Kidney (tissue), 14 donors: ENCODE measurements around the gene HCRT. TPM values are rescaled to one million over a fixed set of nuclear protein-coding genes. Genes with fewer than 3 reads are reported as not detected.
A peak's percentile ranks its signal among the peaks of the same experiment; 100 is the strongest.
"Not testable (repeated sequence)": the region's sequence is repeated elsewhere in the genome, so short reads cannot be mapped to it uniquely, and the experiment has no call there.

Experiments
- DNase-seq, 5 donors: peaks; one replicate each; pipeline ENCODE4 v3.0.0-alpha.2; 2013 to 2020
- FAIRE-seq: peaks from 2 replicates; lab custom pipeline; 2012; peaks lifted over from hg19 to GRCh38; lab: Jason Lieb, UNC
- H3K27ac ChIP-seq, 2 donors: one replicate each; pipeline ENCODE4 v1.7.0; 2013; ENCODE audit warnings: low read depth in 2 of 2, low read length in 2 of 2, inconsistent platforms in 1 of 2
- H3K27me3 ChIP-seq: one replicate; pipeline ENCODE4 v1.7.1; 2013; ENCODE audit warnings: low read length, inconsistent platforms; ENCODE audit not compliant: control insufficient read depth, insufficient read depth
- H3K36me3 ChIP-seq, 3 donors: one replicate each; pipeline versions ENCODE4 v1.7.0 to v1.7.1; 2013; ENCODE audit warnings: low read length in 3 of 3, control low read depth in 1 of 3, inconsistent platforms in 1 of 3; ENCODE audit not compliant: insufficient read depth in 3 of 3, control insufficient read depth in 2 of 3
- H3K4me1 ChIP-seq, 3 donors: one replicate each; pipeline versions ENCODE4 v1.7.0 to v1.7.1; 2013; ENCODE audit warnings: low read length in 3 of 3, inconsistent platforms in 1 of 3, low read depth in 1 of 3; ENCODE audit not compliant: control insufficient read depth in 2 of 3, insufficient read depth in 2 of 3
- H3K4me3 ChIP-seq, 3 donors: one replicate each; pipeline versions ENCODE4 v1.7.0 to v1.8.1; 2013; ENCODE audit warnings: low read length in 3 of 3, control low read depth in 1 of 3, inconsistent platforms in 1 of 3
- H3K9ac ChIP-seq, 3 donors: one replicate each; pipeline versions ENCODE4 v1.7.0 to v1.7.1; 2013; ENCODE audit warnings: low read length in 3 of 3, control low read depth in 1 of 3, inconsistent platforms in 1 of 3
- H3K9me3 ChIP-seq, 3 donors: one replicate each; pipeline versions ENCODE4 v1.7.0 to v1.7.1; 2013; ENCODE audit warnings: low read length in 3 of 3, control low read depth in 1 of 3, inconsistent platforms in 1 of 3; ENCODE audit not compliant: control insufficient read depth in 2 of 3, insufficient read depth in 1 of 3
- intact Hi-C: fragments of 100-400 bp; cut with DNase I; formaldehyde crosslinking; loops from one replicate; pipeline ENCODE4 v1.11.1; 2022
- polyA plus RNA-seq: library from polyadenylated mRNA; stranded (reverse); fragments of 350-450 nt; fragmentation: Illumina TruSeq; extraction: RNeasy Lipid Tissue Mini Kit (QIAGEN cat#74804); gene quantifications from one replicate; pipeline ENCODE4 v1.2.3, GENCODE V29; 2014; ENCODE audit warnings: low read depth, low replicate concordance; ENCODE audit not compliant: insufficient read depth
- total RNA-seq: library from RNA; stranded (reverse); fragmentation: NEBNext Ultra II Directional; extraction: Animal tissue kit (Norgen Biotek cat#: 25700); gene quantifications from one replicate; pipeline ENCODE4 v1.2.1, GENCODE V29; 2021
- TF ChIP-seq, protein P1 (sequence below): IDR thresholded peaks from 3 replicates; pipeline ENCODE4 v1.5.1; 2012; ENCODE audit warnings: mild to moderate bottlenecking, moderate library complexity, borderline replicate concordance; ENCODE audit not compliant: insufficient read depth; ENCODE audit errors: extremely low read depth
- donor health status: control.
- donor health status: control.
- donor health status: control.
- donor health status: control.
- donor health status: control.
- donor health status: DM: yes; HTN: yes; CAD: no.
- donor health status: Normal renal cell carcinoma (clear cell type).

HCRT gene
- total and polyA plus RNA-seq, 2 donors from 2014 or later, result not detected

GRCh38 chr17:42212382-42212781 lies 27.1 kb upstream of the HCRT start:
- no peak overlapping the region for H3K9ac ChIP-seq
- intact Hi-C loops, result no loop called here
- no peaks in the 10 kb centered on the region for H3K27me3 ChIP-seq
- peaks cover 0 to 12% (median 2%) of the 10 kb centered on the region in 3 donors for H3K4me1 ChIP-seq
- no peaks in the 10 kb centered on the region for H3K9me3 ChIP-seq
- H3K27ac ChIP-seq, result peak overlapping the region; percentile 20 to 38
- DNase-seq, result no peak
- TF ChIP-seq, protein P1, sequence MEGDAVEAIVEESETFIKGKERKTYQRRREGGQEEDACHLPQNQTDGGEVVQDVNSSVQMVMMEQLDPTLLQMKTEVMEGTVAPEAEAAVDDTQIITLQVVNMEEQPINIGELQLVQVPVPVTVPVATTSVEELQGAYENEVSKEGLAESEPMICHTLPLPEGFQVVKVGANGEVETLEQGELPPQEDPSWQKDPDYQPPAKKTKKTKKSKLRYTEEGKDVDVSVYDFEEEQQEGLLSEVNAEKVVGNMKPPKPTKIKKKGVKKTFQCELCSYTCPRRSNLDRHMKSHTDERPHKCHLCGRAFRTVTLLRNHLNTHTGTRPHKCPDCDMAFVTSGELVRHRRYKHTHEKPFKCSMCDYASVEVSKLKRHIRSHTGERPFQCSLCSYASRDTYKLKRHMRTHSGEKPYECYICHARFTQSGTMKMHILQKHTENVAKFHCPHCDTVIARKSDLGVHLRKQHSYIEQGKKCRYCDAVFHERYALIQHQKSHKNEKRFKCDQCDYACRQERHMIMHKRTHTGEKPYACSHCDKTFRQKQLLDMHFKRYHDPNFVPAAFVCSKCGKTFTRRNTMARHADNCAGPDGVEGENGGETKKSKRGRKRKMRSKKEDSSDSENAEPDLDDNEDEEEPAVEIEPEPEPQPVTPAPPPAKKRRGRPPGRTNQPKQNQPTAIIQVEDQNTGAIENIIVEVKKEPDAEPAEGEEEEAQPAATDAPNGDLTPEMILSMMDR, result no peak
- FAIRE-seq, result no peak
- H3K36me3 ChIP-seq, result peaks cover 1 to 37% (median 17%) of the 10 kb centered on the region in 3 donors
- no peak overlapping the region for H3K4me3 ChIP-seq

GRCh38 chr17:42211921-42212341 lies 26.7 kb upstream of the HCRT start:
- H3K36me3 ChIP-seq, result peaks cover 3 to 36% (median 13%) of the 10 kb centered on the region in 3 donors
- intact Hi-C loops, result not testable (repeated sequence)

GRCh38 chr17:42210046-42210445 lies 24.8 kb upstream of the HCRT start:
- intact Hi-C loops, result no loop called here
- no peaks in the 10 kb centered on the region for H3K27me3 ChIP-seq
- H3K4me1 ChIP-seq, result peaks cover 0 to 12% (median 2%) of the 10 kb centered on the region in 3 donors
- TF ChIP-seq, protein P1, result no peak
- no peak overlapping the region for H3K4me3 ChIP-seq
- H3K27ac ChIP-seq, result no peak overlapping the region
- peaks cover 3 to 33% (median 15%) of the 10 kb centered on the region in 3 donors for H3K36me3 ChIP-seq
- DNase-seq, result no peak
- no peak overlapping the region for H3K9ac ChIP-seq
- no peaks in the 10 kb centered on the region for H3K9me3 ChIP-seq
- FAIRE-seq, result no peak

More at GRCh38 chr17:42211921-42212341, 26.7 kb upstream of the HCRT start:
- H3K4me3 ChIP-seq, FAIRE-seq, DNase-seq, H3K27me3 ChIP-seq, H3K9ac ChIP-seq, H3K9me3 ChIP-seq: not testable (repeated sequence)
- peaks cover 0 to 12% (median 2%) of the 10 kb centered on the region in 3 donors for H3K4me1 ChIP-seq
- peak overlapping the region; percentile 20 to 38 for H3K27ac ChIP-seq

DNA sequence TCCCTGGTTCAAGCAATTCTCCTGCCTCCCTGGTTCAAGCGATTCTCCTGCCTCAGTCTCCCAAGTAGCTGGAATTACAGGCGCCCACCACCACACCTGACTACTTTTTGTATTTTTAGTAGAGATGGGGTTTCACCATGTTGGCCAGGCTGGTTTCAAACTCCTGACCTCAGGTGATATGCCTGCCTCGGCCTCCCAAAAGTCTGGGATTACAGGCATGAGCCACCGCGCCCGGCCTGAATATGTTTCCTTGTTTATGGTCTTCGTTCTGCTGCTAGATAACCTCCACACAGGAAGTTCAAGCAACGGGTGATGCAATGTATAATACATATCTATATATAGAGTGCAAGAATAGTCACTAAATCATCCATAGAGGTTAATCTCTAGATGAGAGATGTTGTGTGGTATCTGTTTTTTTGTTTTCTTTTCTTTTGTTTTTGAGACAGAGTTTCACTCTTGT lies 20.9 kb upstream of the HCRT start:
- H3K9me3 ChIP-seq, H3K27me3 ChIP-seq, H3K27ac ChIP-seq, intact Hi-C loops, FAIRE-seq, H3K4me3 ChIP-seq, DNase-seq, H3K9ac ChIP-seq: not testable (repeated sequence)
- Histone ChIP-seq H3K36me3 (peaks cover 3 to 33% (median 17%) of the 10 kb centered on the region in 3 donors), H3K4me1 (peaks cover 0 to 20% (median 12%) of the 10 kb centered on the region in 3 donors)
